GM23338 (cell line): ENCODE results near the gene IRF2. TPM values are rescaled to one million over a fixed set of nuclear protein-coding genes. Genes with fewer than 3 reads are reported as not detected.

Experiments used
- ATAC-seq: fragments of 200-7000 bp; cut with Tn5 transposase; 3 replicates; pipeline ENCODE4 v1.9.1; 2020
- DNase-seq: peaks from one replicate; pipeline ENCODE4 v3.0.0-alpha.2; 2015; ENCODE audit warnings: low spot score
- H2AFZ ChIP-seq: fragments of 200-600 bp; sonication (generic); 2 replicates; pipeline ENCODE4 v1.8.0; 2016; ENCODE audit warnings: antibody characterized with exemption, mild to moderate bottlenecking, moderate library complexity
- H3F3A ChIP-seq: fragments of 200-600 bp; sonication (generic); replicated peaks from 2 replicates; pipeline ENCODE4 v1.8.0; 2017; ENCODE audit warnings: antibody characterized with exemption, mixed run types, low read depth
- H3K27ac ChIP-seq: fragments of 200-600 bp; sonication (generic); 2 replicates; pipeline ENCODE4 v1.6.1; 2016; ENCODE audit warnings: low read depth
- H3K27me3 ChIP-seq: fragments of 200-600 bp; sonication (generic); 2 replicates; pipeline ENCODE4 v1.8.0; 2016; ENCODE audit warnings: mild to moderate bottlenecking, mixed run types, moderate library complexity; ENCODE audit not compliant: insufficient read depth
- H3K36me3 ChIP-seq: fragments of 200-600 bp; sonication (generic); 2 replicates; pipeline ENCODE4 v1.8.0; 2016; ENCODE audit warnings: mild to moderate bottlenecking; ENCODE audit not compliant: insufficient read depth
- H3K4me1 ChIP-seq: fragments of 200-600 bp; sonication (generic); 2 replicates; pipeline ENCODE4 v1.8.0; 2016; ENCODE audit warnings: mild to moderate bottlenecking, moderate library complexity; ENCODE audit not compliant: insufficient read depth
- H3K4me2 ChIP-seq: fragments of 200-600 bp; sonication (generic); 2 replicates; pipeline ENCODE4 v1.7.1; 2017; ENCODE audit warnings: mixed run types
- H3K4me3 ChIP-seq: fragments of 200-600 bp; sonication (generic); 2 replicates; pipeline ENCODE4 v1.6.1; 2016; ENCODE audit warnings: mixed run types
- H3K79me2 ChIP-seq: fragments of 200-600 bp; sonication (generic); replicated peaks from 2 replicates; pipeline ENCODE4 v1.8.0; 2017; ENCODE audit warnings: mild to moderate bottlenecking; ENCODE audit not compliant: insufficient read depth
- H3K9me2 ChIP-seq: fragments of 200-600 bp; sonication (generic); 2 replicates; pipeline ENCODE4 v1.8.0; 2017; ENCODE audit not compliant: insufficient read depth
- H4K20me1 ChIP-seq: fragments of 200-600 bp; sonication (generic); replicated peaks from 2 replicates; pipeline ENCODE4 v1.8.0; 2017; ENCODE audit warnings: mild to moderate bottlenecking; ENCODE audit not compliant: insufficient read depth
- H3K27ac Mint-ChIP-seq: 2 replicates; pipeline ENCODE4 v1.8.0; 2020; ENCODE audit warnings: inconsistent platforms, mild to moderate bottlenecking, moderate library complexity, mixed read lengths
- H3K27me3 Mint-ChIP-seq: 3 replicates; pipeline ENCODE4 v1.8.0; 2022; ENCODE audit warnings: low read depth, mild to moderate bottlenecking, moderate library complexity, mixed read lengths, inconsistent platforms; ENCODE audit not compliant: insufficient read depth, poor library complexity
- H3K36me3 Mint-ChIP-seq: 3 replicates; pipeline ENCODE4 v1.8.0; 2021; ENCODE audit warnings: low read depth, mild to moderate bottlenecking, inconsistent platforms, moderate library complexity, mixed read lengths
- H3K4me1 Mint-ChIP-seq: 3 replicates; pipeline ENCODE4 v1.8.0; 2020; ENCODE audit warnings: mild to moderate bottlenecking, inconsistent platforms, mixed read lengths
- H3K4me3 Mint-ChIP-seq: 3 replicates; pipeline ENCODE4 v1.8.0; 2021; ENCODE audit warnings: moderate library complexity, mild to moderate bottlenecking, inconsistent platforms, mixed read lengths
- H3K9me3 Mint-ChIP-seq: 3 replicates; pipeline ENCODE4 v1.8.0; 2020; ENCODE audit warnings: moderate library complexity, mild to moderate bottlenecking, inconsistent platforms, mixed read lengths
- CREB1 ChIP-seq: fragments of 250-450 bp; sonication (Bioruptor Pico); IDR thresholded peaks from 2 replicates; pipeline ENCODE4 v1.5.0; 2020; ENCODE audit warnings: low read depth, mild to moderate bottlenecking, moderate library complexity
- CTCF ChIP-seq, 2 experiments: fragments of 200-600 bp in 1 of 2; sonication (generic) in 1 of 2; conservative IDR thresholded peaks; 2 replicates each; pipeline versions ENCODE4 v1.5.1 to v1.6.1; 2016 to 2017; ENCODE audit warnings: antibody characterized with exemption in 2 of 2, low read depth in 2 of 2, mild to moderate bottlenecking in 2 of 2, moderate library complexity in 1 of 2
- ETS1 ChIP-seq: IDR thresholded peaks from 2 replicates; pipeline ENCODE4 v1.6.1; 2016; ENCODE audit warnings: antibody characterized with exemption
- EZH2 ChIP-seq: fragments of 200-600 bp; sonication (generic); IDR thresholded peaks from one replicate; pipeline ENCODE4 v1.8.0; 2017; ENCODE audit warnings: antibody characterized with exemption, mild to moderate bottlenecking, low read depth; ENCODE audit not compliant: unreplicated experiment
- EZH2phosphoT487 ChIP-seq: fragments of 200-600 bp; sonication (generic); IDR thresholded peaks from one replicate; pipeline ENCODE4 v1.8.1; 2018; ENCODE audit warnings: antibody characterized with exemption; ENCODE audit not compliant: unreplicated experiment
- JUNB ChIP-seq: IDR thresholded peaks from one replicate; pipeline ENCODE4 v1.6.1; 2016; ENCODE audit warnings: antibody characterized with exemption; ENCODE audit not compliant: unreplicated experiment
- NANOG ChIP-seq: IDR thresholded peaks from 2 replicates; pipeline ENCODE4 v1.6.1; 2016; ENCODE audit warnings: antibody characterized with exemption, borderline replicate concordance
- POLR2AphosphoS5 ChIP-seq: IDR thresholded peaks from 2 replicates; pipeline ENCODE4 v1.6.1; 2016; ENCODE audit warnings: antibody characterized with exemption, low read depth
- REST ChIP-seq: IDR thresholded peaks from one replicate; pipeline ENCODE4 v1.6.1; 2018; ENCODE audit warnings: antibody characterized with exemption; ENCODE audit not compliant: unreplicated experiment
- STAT1 ChIP-seq: IDR thresholded peaks from one replicate; pipeline ENCODE4 v1.6.1; 2016; ENCODE audit warnings: antibody characterized with exemption; ENCODE audit not compliant: unreplicated experiment
- ZNF114 ChIP-seq: fragments of 250-450 bp; sonication (Bioruptor Pico); IDR thresholded peaks from 2 replicates; pipeline ENCODE4 v1.5.0; 2020; ENCODE audit warnings: mild to moderate bottlenecking, moderate library complexity
- ZNF331 ChIP-seq: fragments of 250-450 bp; sonication (Bioruptor Pico); IDR thresholded peaks from 2 replicates; pipeline ENCODE4 v1.5.0; 2020; ENCODE audit warnings: low read depth, mild to moderate bottlenecking, moderate library complexity
- ZNF462 ChIP-seq: fragments of 250-450 bp; sonication (Bioruptor Pico); IDR thresholded peaks from 2 replicates; pipeline ENCODE4 v1.5.0; 2020; ENCODE audit warnings: mild to moderate bottlenecking, moderate library complexity
- polyA plus RNA-seq: library from polyadenylated mRNA; unstranded; fragments of >200 nt; fragmentation: Nextera tagmentation; extraction: Ambion mirVana; gene quantifications from 2 replicates; pipeline ENCODE4 v1.2.1, GENCODE V29; 2016
- total RNA-seq: library from RNA; depleted of rRNA; stranded (reverse); fragments of >200 nt; shearing (Covaris generic); gene quantifications from 2 replicates; pipeline ENCODE4 v1.2.3, GENCODE V29; 2014

Gene IRF2
- total and polyA plus RNA-seq, 2 experiments from 2014 or later, result 14.7 to 15.0 TPM

GRCh38 chr4:184363258-184363657, 111.1 kb downstream of the IRF2 start:
- TF ChIP-seq JUNB (no peak), ETS1 (no peak), EZH2 (no peak), ZNF331 (CRISPR knock-in tag) (no peak), CTCF (conservative IDR thresholded peaks at IDR 0.05; ENCODE audit: low read depth in 2 of 2) (no peak), NANOG (no peak), ZNF114 (no peak), EZH2phosphoT487 (no peak), CREB1 (CRISPR knock-in tag) (no peak), STAT1 (no peak), ZNF462 (no peak), REST (no peak), POLR2AphosphoS5 (no peak)
- Mint-ChIP-seq H3K4me1 (peaks cover 18% of the 10 kb centered on the region; the same call in 2 of the 3 replicates), H3K36me3 (no peaks in the 10 kb centered on the region), H3K27me3 (no peaks in the 10 kb centered on the region), H3K4me3 (no peak overlapping the region), H3K9me3 (no peaks in the 10 kb centered on the region), H3K27ac (no peak overlapping the region)
- Histone ChIP-seq H3K4me3 (no peak overlapping the region), H3K9me2 (peaks cover 15% of the 10 kb centered on the region; the same call in 1 of the 2 replicates), H3F3A (no peaks in the 10 kb centered on the region), H2AFZ (no peak overlapping the region), H3K36me3 (no peaks in the 10 kb centered on the region), H3K4me1 (peaks cover 16% of the 10 kb centered on the region), H3K27ac (no peak overlapping the region), H3K27me3 (no peaks in the 10 kb centered on the region), H4K20me1 (no peaks in the 10 kb centered on the region), H3K4me2 (no peak overlapping the region), H3K79me2 (no peaks in the 10 kb centered on the region)
- no peak for ATAC-seq
- no peak for DNase-seq
